Large intestine (tissue), 3 donors: Measurements from ENCODE around the gene ORAI3. TPM values are rescaled to one million over a fixed set of nuclear protein-coding genes. Genes with fewer than 3 reads are reported as not detected.

Experiments
- DNase-seq, 2 donors: peaks; one replicate each; pipeline versions ENCODE4 v3.0.0 to v3.0.0-alpha.2; 2013
- H3K27ac ChIP-seq: one replicate; pipeline ENCODE4 v1.5.1; 2013; ENCODE audit warnings: low read length
- H3K27me3 ChIP-seq: 2 replicates; pipeline ENCODE4 v1.6.1; 2013; ENCODE audit warnings: low read length; ENCODE audit not compliant: control insufficient read depth, insufficient read depth
- H3K36me3 ChIP-seq: 2 replicates; pipeline ENCODE4 v1.6.1; 2013; ENCODE audit warnings: low read length; ENCODE audit not compliant: control insufficient read depth, insufficient read depth
- H3K4me1 ChIP-seq: one replicate; pipeline ENCODE4 v1.6.1; 2013; ENCODE audit warnings: low read length; ENCODE audit not compliant: control insufficient read depth, insufficient read depth
- H3K4me3 ChIP-seq: one replicate; pipeline ENCODE4 v1.5.1; 2013; ENCODE audit warnings: low read length
- H3K9me3 ChIP-seq: one replicate; pipeline ENCODE4 v1.6.1; 2013; ENCODE audit warnings: mild to moderate bottlenecking, low read depth, low read length, moderate library complexity; ENCODE audit not compliant: control insufficient read depth
- WGBS: methylation state at CpG from one replicate; pipeline ENCODE4 v1.1.5; 2013; ENCODE audit warnings: low lambda C conversion rate; ENCODE audit not compliant: insufficient coverage; 5-methylcytosine and 5-hydroxymethylcytosine counted together
- polyA plus RNA-seq: library from polyadenylated mRNA; unstranded; fragments of 120-200 nt; gene quantifications from one replicate; pipeline ENCODE4 v1.2.1, GENCODE V29; 2013

The ORAI3 gene
- polyA plus RNA-seq, 1 donor: 24.5 TPM

- Histone ChIP-seq H3K27ac (peak within 1 kb of the TSS; percentile 92), H3K9me3 (no peaks in the 10 kb centered on the region), H3K4me1 (peaks cover 8% of the 10 kb centered on the region), H3K36me3 (peaks cover 22% of the 10 kb centered on the region), H3K27me3 (no peaks in the 10 kb centered on the region), H3K4me3 (peak within 1 kb of the TSS; percentile 68)
- DNase-seq: no peak
- no CpG with 5 or more reads among the region's 31 CpGs for WGBS
Observed at GRCh38 chr16:30923554-30924075, 25.3 kb upstream of the ORAI3 start, which contains the start of gene FBXL19. TSS of gene FBXL19 (plus strand) at chr16:30923572. CDS start at chr16:30925755, 2,183 bp downstream.

- H3K36me3 ChIP-seq: peaks cover 28% of the 10 kb centered on the region
- H3K4me3 ChIP-seq: peak overlapping the region; percentile 68
- H3K4me1 ChIP-seq: peaks cover 8% of the 10 kb centered on the region
- 0% methylated on average over 1 of the region's 53 CpGs for WGBS
- no peaks in the 10 kb centered on the region for H3K9me3 ChIP-seq
- H3K27ac ChIP-seq: no peak overlapping the region
- H3K27me3 ChIP-seq: no peaks in the 10 kb centered on the region
- DNase-seq: no peak
Observed at GRCh38 chr16:30924076-30924912, 24.6 kb upstream of the ORAI3 start.

GRCh38 chr16:30924913-30925631, 23.8 kb upstream of the ORAI3 start:
- Histone ChIP-seq H3K4me3 (peak overlapping the region; percentile 68), H3K9me3 (no peaks in the 10 kb centered on the region), H3K4me1 (peaks cover 8% of the 10 kb centered on the region), H3K36me3 (peaks cover 32% of the 10 kb centered on the region), H3K27ac (no peak overlapping the region), H3K27me3 (no peaks in the 10 kb centered on the region)
- no CpG with 5 or more reads among the region's 11 CpGs for WGBS
- no peak for DNase-seq

- no peaks in the 10 kb centered on the region for H3K27me3 ChIP-seq
- WGBS: no CpG with 5 or more reads among the region's 26 CpGs
- peaks cover 12% of the 10 kb centered on the region for H3K4me1 ChIP-seq
- no peak for DNase-seq
- H3K9me3 ChIP-seq: no peaks in the 10 kb centered on the region
- H3K36me3 ChIP-seq: peaks cover 36% of the 10 kb centered on the region
- no peak overlapping the region for H3K4me3 ChIP-seq
- H3K27ac ChIP-seq: no peak overlapping the region
Observed at GRCh38 chr16:30925632-30925987, 23.3 kb upstream of the ORAI3 start.

- no peaks in the 10 kb centered on the region for H3K27me3 ChIP-seq
- no peak overlapping the region for H3K27ac ChIP-seq
- no peaks in the 10 kb centered on the region for H3K9me3 ChIP-seq
- H3K36me3 ChIP-seq: peaks cover 42% of the 10 kb centered on the region
- no peak overlapping the region for H3K4me3 ChIP-seq
- peaks cover 15% of the 10 kb centered on the region for H3K4me1 ChIP-seq
- no peak for DNase-seq
- WGBS: 100% methylated on average over 1 of the region's 10 CpGs
Observed at GRCh38 chr16:30925995-30926811, 22.7 kb upstream of the ORAI3 start.

GRCh38 chr16:30926937-30927788, 21.7 kb upstream of the ORAI3 start:
- WGBS: no CpG with 5 or more reads among the region's 22 CpGs
- Histone ChIP-seq H3K27ac (no peak overlapping the region), H3K4me1 (peaks cover 17% of the 10 kb centered on the region), H3K36me3 (peaks cover 49% of the 10 kb centered on the region), H3K27me3 (no peaks in the 10 kb centered on the region), H3K4me3 (no peak overlapping the region), H3K9me3 (no peaks in the 10 kb centered on the region)
- no peak for DNase-seq

- Histone ChIP-seq H3K27me3 (no peaks in the 10 kb centered on the region), H3K9me3 (no peaks in the 10 kb centered on the region), H3K36me3 (peaks cover 55% of the 10 kb centered on the region), H3K4me1 (peaks cover 20% of the 10 kb centered on the region), H3K27ac (no peak overlapping the region), H3K4me3 (no peak overlapping the region)
- WGBS: no CpG with 5 or more reads among the region's 15 CpGs
- peak; percentile 55 to 69 for DNase-seq
Observed at GRCh38 chr16:30927789-30928378, 21.0 kb upstream of the ORAI3 start.

- H3K27ac ChIP-seq: no peak overlapping the region
- H3K36me3 ChIP-seq: peaks cover 55% of the 10 kb centered on the region
- H3K27me3 ChIP-seq: no peaks in the 10 kb centered on the region
- H3K4me3 ChIP-seq: no peak overlapping the region
- no peak for DNase-seq
- WGBS: no CpG with 5 or more reads among the region's 11 CpGs
- peaks cover 20% of the 10 kb centered on the region for H3K4me1 ChIP-seq
- no peaks in the 10 kb centered on the region for H3K9me3 ChIP-seq
Observed at GRCh38 chr16:30928390-30928789, 20.5 kb upstream of the ORAI3 start.

GRCh38 chr16:30929167-30929566, 19.7 kb upstream of the ORAI3 start:
- WGBS: no CpG with 5 or more reads among the region's 7 CpGs
- no peak overlapping the region for H3K4me3 ChIP-seq

More at GRCh38 chr16:30929167-30929566, 19.7 kb upstream of the ORAI3 start:
- Histone ChIP-seq H3K27me3 (no peaks in the 10 kb centered on the region), H3K27ac (no peak overlapping the region), H3K4me1 (peaks cover 20% of the 10 kb centered on the region), H3K9me3 (no peaks in the 10 kb centered on the region), H3K36me3 (peaks cover 60% of the 10 kb centered on the region)
- no peak for DNase-seq
